ENCODE measurements around the gene DEFB126.
"Not testable (repeated sequence)": the region's sequence is repeated elsewhere in the genome, so short reads cannot be mapped to it uniquely, and the experiment has no call there.

DEFB126 gene, protein sequence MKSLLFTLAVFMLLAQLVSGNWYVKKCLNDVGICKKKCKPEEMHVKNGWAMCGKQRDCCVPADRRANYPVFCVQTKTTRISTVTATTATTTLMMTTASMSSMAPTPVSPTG

DNA sequence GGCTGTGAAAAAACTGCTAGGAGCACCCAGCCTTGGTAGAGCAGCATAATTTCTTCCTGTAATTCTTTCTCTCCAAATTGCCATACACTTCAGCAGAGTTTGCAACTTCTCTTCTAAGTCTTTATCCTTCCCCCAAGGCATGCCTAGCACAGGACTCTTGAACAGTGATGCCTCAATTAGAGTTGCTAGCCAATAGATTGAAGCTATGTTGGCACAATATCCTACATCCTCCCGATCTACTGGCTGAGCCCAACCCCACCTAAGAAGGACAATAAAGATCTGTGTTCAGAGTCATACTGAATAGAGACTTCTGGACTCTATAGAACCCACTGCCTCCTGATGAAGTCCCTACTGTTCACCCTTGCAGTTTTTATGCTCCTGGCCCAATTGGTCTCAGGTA, at the start of gene DEFB126:
TSS of gene DEFB126 (plus strand) at position 301 of the 400 bp plus-strand sequence. CDS start at position 340, 39 bp downstream.
- no peak for DNase-seq (ENCODE audit: low spot score)

DNA sequence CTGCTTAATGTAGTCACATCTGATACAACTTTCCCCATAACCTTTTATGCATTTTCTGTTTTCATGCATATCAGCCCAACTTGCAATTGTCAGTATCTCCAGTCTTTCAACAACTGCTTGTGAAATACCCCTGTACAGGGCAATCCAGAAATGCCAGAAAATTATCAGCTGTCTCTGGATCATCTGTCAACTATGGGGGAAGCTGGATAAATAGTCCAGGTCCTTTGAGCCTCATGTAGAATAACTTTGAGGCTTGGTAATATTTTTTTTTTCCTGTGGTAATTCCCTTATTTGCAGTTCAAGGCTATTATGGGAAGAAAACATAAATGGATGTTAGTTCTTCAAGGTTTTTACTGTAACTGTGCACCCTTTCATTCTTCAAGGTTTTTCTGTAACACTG, 48.7 kb upstream of the DEFB126 start:
- DNase-seq (ENCODE audit: low spot score) = no peak

DNA sequence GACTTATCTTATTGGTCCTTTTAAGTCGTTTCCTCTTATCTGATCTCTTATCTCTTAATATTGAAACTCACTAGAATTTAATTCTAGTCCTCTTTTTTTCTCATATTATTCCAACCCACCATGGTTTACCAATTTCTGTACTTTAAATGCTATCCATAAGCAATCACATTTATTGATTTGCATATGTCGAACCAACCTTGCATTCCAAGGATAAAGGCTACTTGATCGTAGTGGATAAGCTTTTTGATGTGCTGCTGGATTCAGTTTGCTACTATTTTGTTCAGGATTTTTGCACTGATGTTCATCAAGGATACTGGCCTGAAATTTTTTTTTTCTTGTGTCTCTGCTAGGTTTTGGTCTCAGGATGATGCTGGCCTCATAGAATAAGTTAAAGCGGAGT, 47.2 kb upstream of the DEFB126 start:
- DNase-seq (ENCODE audit: low spot score) = no peak

DNA sequence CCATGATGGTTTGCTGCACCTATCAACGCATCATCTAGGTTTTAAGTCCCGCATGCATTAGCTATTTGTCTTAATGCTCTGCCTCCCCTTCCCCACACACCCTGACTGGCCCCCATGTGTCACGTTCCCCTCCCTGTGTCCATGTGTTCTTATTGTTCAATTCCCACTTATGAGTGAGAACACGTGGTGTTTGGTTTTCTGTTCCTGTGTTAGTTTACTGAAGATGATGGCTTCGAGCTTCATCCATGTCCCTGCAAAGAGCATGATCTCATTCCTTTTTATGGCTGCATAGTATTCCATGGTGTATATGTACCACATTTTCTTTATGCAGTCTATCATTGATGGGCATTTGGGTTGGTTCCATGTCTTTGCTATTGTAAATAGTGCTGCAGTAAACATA, 44.7 kb upstream of the DEFB126 start:
- DNase-seq (ENCODE audit: low spot score) = not testable (repeated sequence)

DNA sequence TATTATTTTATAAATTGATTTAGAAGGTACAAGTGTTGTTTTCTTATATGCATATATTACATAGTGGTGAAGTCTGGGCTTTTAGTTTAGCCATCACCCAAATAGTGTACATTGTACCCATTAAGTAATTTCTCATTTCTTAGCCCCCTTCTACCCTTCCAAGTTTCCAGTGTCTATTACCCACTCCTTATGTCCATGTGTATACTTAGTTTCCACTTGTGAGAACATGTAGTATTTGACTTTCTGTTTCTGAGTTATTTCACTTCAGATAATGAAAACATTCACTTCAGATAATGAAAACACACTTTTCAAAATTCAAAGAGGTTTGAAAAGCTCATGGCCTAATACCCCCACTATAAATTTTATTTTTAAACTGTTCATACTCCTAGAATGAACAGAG, 40.4 kb upstream of the DEFB126 start:
- no peak for DNase-seq (ENCODE audit: low spot score)

DNA sequence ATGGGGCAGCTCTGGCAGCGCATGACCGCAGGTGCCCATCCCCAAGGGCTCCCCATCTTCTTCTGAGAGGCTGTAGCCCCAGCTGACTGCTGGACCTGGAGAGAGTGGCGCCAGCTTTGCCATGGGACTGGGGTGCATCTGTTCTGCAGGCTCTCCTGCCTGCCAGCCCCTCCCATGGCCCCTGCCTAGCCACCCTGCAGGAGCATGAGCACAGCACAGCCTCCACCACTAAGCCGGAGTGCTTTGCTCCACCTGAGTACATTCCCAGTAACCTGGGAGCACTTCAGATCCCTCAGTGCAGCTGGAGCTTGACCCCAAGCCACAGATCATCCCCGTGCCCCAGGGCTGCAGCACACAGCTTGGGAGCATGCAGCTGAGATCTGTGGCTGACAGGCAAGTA, 38.9 kb upstream of the DEFB126 start:
- DNase-seq (ENCODE audit: low spot score) = no peak

DNA sequence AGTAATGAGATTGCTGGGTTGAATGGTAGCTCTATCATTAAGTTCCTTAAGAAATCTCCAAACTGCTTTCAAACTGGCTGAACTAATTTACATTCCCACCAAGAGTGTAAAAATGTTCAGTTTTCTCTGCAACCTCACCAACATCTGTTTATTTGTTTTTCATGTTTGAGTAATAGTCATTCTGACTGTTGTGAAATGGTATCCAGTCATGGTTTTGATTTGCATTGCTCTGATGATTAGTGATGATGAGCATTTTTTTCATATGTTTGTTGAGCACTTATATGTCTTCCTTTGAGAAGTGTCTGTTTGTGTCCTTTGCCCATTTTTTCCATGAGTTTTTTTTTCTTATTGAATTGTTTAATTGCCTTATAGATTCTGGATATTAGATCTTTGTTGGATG, 30.0 kb upstream of the DEFB126 start:
- no peak for DNase-seq (ENCODE audit: low spot score)

DNA sequence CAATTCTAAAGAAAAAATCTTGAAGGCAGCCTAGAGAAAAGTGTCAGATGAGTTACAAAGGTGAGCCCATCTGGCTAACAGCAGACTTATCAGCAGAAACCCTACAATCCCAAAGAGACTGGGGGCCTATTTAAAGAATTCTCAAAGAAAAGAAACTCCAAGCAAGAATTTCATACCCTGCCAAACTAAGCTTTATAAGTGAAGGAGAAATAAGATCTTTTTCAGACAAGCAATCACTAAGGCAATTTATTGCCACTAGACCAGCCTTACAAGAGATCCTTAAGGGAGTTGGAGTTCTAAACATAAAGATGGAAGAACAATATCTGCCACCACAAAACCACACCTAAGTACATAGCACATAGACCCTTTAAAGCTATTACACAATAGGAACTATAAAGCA, 24.9 kb upstream of the DEFB126 start:
- DNase-seq (ENCODE audit: low spot score) = no peak

DNA sequence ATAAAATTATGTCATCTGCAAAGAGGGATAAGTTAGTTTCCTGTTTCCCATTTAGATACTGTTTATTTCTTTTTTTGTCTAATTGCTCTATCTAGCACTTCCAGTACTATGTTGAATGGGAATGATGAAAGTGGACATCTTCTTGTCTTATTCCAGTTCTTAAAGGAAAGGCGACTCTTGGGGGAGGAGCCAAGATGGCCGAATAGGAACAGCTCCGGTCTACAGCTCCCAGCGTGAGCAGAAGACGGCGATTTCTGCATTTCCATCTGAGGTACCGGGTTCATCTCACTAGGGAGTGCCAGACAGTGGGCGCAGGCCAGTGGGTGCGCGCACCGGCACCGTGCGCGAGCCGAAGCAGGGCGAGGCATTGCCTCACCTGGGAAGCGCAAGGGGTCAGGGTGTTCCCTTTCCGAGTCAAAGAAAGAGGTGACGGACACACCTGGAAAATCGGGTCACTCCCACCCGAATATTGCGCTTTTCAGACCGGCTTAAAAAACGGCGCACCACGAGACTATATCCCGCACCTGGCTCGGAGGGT, 12.5 kb upstream of the DEFB126 start:
- not testable (repeated sequence) for DNase-seq (ENCODE audit: low spot score)

DNA sequence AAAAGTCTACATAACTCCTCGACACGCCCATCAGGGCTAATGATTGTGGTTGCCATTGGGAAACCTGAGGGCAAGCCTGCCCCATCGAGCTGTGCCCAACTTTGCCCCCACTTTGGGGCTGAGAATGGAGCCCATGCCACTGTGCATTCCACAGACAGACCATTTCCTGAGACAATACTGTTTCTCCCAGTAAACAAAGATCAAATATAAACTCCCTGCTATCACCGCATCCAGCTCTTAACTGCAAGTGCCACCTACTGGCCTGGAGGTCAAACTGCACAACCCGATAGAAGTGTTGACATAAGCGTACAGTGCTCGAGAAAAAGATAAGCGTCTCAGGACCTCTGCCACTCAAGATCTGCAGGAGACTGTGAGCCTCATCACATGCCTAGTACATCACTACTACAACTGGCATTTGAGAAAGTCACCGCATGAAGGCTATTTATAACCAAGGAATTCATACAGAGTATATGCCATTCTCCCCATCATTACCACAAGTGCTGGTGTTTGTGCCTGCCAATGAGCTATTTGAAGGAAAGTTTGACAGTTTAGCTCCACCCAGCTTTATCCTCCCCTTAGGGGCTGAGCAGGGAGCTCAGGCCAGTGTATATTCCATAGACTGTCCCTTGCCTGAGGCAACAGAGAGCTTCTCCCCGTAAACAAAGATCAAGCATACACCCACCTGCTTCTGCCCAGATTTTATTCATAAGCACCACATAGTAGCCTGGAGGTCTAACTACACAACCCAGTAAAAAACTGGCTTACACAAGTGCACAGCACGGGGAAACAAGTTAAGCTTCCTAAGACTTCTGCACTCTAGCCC, 4.5 kb upstream of the DEFB126 start:
- DNase-seq (ENCODE audit: low spot score) = peak; percentile 24

DNA sequence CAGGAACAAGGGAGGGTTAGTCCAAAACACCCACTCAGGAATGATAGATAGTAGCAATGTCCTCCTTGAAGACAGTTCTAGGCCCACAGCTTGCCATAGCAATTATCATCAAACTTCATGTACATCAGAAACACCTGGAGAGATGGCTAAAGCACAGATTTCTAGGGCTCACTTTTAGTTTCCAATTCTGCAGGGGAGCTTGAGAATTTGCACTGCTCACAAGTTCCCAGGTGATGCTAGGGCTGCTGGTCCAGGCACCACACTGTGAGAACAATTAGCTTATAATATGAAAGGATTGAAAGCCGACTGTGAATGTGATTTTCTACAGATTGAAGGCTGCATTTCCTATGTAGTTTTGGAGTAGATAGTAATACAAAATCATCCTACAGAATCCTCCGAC, 3.5 kb downstream of the DEFB126 start:
- DNase-seq (ENCODE audit: low spot score) = no peak

DNA sequence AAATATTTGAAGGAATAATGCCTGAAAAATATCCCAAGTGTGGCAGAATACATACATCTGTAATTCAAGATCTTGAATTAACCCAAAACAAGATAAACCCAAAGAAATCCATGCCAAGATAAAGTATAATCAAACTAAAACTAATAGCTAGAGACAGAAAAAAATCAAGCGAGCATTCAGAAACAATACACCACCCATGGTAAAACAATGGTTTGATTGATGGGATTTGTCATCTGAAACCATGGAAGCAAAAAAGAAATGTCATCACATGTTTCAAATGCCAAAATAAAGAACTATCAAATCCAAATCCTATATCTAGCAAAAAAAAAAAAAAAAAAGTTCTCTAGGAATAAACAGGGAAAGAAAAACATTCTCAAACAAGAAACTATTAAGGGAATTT, 9.7 kb downstream of the DEFB126 start:
- no peak for DNase-seq (ENCODE audit: low spot score)

DNA sequence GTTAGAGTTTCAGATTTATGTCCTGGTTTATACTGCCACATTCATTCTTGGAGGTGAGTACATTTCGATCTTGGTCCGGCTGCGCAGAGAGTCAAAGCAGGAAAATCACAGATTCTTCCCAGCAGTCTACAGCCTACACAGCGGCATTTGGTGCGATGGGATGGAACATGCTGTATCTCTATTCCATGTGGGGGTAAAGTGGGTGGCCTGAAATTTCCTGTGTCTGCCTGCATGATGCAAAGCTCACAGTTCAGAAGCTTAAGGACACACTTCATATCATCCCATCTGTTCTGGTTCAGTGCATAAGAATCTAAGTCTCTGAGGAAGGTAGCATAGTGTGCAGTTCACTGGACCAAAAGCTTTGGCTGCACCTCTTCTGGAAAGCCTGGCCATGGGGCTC, 14.8 kb downstream of the DEFB126 start, which contains the start of gene DEFB127:
TSS of gene DEFB127 (plus strand) at position 301 of the 400 bp plus-strand sequence. CDS start at position 392, 91 bp downstream.
- no peak for DNase-seq (ENCODE audit: low spot score)

DNA sequence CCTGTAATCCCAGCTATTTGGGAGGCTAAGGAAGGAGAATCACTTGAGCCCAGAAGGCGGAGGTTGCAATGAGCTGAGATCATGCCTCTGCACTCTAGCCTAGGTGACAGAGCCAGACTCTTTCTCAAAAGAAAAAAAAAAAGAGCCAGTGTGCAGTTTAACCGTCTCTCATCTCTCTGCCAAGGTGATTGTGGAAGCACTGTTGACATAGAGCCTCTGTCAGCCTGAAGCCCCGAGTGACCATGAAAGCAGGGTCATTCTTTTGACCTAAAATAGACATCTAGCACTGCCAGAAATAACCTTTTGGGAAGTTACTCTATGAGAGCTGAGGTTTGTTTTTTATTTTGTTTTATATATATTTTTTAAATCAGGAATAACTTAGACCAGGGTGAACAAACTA, 22.2 kb downstream of the DEFB126 start:
- DNase-seq (ENCODE audit: low spot score) = no peak

DNA sequence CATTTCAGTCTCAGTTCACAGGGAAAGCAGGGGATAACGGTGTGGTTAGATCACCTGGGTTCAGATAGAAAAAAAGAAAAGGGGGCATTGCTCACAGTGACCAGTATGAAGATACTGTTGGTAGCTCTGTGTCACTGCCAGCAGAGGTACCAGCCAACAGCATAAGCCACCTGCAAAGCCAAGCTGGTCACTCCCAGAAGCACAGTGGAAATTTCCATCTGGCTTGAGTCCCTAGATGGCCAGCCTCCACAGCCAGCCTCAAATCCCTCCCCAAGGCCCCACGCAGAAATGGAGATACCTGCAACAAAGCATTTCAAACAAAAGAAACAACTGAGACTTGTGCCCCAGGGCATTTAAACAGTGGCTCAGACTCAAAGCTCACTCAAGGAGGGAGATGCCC, 26.5 kb downstream of the DEFB126 start:
- DNase-seq (ENCODE audit: low spot score) = no peak

DNA sequence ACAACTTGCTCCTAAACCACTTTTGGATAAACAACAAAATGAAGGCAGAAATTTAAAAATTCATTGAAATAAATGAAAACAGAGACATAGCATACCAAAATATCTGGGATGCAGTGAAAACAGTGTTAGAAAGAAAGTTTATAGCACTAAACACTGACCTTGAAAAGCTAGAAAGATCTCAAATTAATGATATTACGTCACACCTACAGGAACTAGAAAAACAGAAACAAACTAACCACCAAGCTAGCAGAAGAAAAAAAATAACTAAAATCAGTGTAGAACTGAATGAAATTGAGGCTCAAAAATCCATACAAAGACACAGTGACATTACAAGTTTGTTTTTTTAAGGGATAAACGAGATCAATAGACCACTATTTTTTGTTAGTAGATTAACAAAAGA, 41.9 kb downstream of the DEFB126 start:
- DNase-seq (ENCODE audit: low spot score) = no peak

DNA sequence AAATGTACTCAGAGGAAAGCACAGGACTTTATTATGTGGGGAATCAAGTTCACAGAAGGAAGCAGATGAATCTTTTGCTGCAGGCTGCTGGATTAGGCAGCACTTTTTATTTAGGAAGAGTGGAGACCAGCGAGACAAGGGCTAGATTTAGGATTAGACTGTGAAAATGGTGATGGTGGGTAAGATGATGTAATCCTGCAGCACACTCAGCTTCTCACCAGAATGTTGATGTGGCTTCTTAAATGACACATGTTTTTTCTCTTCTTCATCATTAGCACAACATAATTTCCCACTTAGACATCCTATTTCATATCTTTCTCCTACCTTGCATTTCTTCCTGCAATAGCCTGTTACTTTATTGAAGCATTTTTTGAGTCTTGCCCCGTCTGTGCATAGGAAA, 45.3 kb downstream of the DEFB126 start:
- no peak for DNase-seq (ENCODE audit: low spot score)

DNA sequence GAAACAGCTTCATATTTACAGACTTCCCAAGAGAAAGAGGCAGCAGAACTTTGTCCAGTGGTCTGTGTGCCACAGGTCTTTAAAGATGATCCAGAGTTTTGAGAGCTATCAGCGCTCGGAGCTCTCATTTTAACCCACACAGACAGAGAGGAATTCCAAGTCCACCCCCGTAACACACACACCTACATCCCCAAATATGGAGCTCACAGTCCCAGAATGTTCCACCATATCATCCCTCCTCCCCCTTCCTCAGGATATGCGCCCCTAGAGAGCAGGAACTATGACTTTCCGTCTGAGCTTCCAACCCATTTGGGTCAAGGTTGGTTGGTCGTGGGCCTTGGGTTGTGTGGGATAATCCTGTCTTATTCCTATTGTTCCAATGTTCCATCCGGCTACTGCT, 47.2 kb downstream of the DEFB126 start, which contains the start of gene DEFB128:
TSS of gene DEFB128 (minus strand) at position 101 of the 400 bp plus-strand sequence. CDS start at position 13, 88 bp downstream.
- DNase-seq (ENCODE audit: low spot score) = no peak

Data from hematopoietic multipotent progenitor cell treated with erythropoietin and hydrocortisone succinate and interleukin-3 and kit ligand, for 15 days (in vitro differentiated cells).